Right forelimb (tissue), 1 donor: Measurements from ENCODE around the gene PDE4A.

Experiments used
- DNase-seq: peaks from one replicate; pipeline ENCODE4 v3.0.0-alpha.2; 2018

Gene PDE4A

DNA sequence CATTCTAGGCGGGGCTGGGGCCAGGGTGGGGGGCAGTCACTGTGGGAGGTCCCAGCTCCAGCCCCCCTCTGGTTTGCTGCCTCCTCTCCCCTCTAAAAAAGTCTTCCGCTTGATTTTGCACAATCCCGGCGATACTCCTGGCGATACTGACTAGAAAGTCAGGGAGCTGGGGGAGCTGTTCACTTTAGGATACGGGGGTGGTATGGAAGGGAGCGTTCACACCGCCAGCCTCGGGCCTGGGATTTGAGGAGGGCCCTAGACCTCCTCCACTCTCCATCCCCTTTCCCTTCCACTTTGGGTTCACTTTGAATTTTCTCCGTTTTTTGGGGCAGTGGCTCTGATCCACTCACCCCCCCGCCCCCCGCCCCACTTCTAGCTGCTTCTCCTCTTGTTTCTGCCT lies 47.8 kb downstream of the PDE4A start:
- DNase-seq: no peak

- DNase-seq: no peak
These were observed 51.6 kb downstream of the PDE4A start for GRCh38 chr19:10471909-10472308.

GRCh38 chr19:10473192-10473591 lies 52.9 kb downstream of the PDE4A start:
- no peak for DNase-seq

DNA sequence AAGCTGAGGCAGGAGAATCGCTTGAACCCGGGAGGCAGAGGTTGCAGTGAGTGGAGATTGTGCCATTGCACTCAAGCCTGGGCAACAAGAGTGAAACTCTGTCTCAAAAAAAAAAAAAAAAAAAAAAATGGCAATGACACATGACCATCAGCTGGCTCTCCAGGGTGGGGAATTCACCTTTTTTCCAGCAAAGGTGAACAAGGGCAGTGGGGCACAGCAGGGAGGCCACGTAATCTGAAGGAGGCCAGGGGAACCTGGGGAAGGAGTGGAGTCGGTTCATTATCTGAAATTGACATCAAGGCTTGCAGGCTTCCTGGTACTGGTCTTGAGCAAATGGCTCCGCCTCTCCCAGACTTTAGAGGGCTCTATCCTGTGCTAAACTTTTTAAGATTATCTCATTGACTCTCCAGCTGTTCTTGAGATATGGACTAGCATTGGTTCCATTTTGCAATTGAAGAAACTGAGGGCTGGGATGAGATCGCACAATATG lies 54.7 kb downstream of the PDE4A start:
- no peak for DNase-seq

- no peak for DNase-seq
These were observed 58.1 kb downstream of the PDE4A start for GRCh38 chr19:10478476-10478875.

- DNase-seq: peak; percentile 84
These were observed 58.6 kb downstream of the PDE4A start for GRCh38 chr19:10478903-10479384.

GRCh38 chr19:10486551-10486950 lies 66.2 kb downstream of the PDE4A start:
- no peak for DNase-seq

DNA sequence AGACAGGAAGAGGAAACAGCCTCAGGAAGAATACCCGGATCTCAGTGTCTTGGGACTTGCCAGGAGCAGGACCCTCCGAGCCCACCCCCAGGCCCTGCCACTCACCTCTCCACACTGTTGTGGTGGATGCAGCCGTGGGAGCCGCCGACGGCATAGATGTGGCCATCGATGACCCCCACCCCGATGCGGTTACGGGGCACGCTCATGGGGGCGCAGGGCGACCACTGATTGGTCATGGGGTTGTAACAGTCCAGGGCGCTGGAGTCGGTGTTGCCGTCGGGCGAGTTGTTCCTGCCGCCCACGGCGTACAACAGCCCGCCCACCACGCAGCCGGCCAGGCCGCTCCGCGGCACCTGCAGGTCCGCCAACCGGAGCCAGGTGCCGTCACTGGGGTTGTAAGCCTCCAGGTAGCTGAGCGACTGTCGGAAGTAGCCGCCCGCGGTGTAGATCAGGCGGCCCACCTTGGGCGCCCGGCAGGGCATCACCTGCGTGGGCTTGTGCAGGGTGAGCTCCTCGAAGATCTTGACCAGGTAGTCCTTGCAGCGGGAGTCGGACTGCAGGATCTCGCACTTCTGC lies 71.2 kb downstream of the PDE4A start:
- DNase-seq: no peak

DNA sequence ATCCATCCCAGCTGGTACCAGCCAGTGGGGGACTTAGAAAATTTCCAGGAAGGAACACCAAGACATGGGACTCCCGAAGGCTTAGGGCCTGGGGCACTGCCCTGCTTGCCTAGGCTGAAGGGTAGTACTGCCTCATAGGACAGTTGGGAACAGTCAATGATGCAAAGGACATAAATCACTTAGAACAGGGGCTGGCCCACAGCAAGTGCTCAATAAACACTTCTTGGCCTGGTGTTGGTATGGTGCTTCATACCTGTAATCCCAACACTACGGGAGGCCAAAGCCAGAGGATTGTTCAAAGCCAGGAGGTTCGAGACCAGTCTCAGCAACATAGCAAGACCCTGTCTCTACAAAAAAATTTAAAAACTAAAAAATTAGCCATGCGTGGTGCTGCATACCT lies 77.0 kb downstream of the PDE4A start:
- DNase-seq: no peak

DNA sequence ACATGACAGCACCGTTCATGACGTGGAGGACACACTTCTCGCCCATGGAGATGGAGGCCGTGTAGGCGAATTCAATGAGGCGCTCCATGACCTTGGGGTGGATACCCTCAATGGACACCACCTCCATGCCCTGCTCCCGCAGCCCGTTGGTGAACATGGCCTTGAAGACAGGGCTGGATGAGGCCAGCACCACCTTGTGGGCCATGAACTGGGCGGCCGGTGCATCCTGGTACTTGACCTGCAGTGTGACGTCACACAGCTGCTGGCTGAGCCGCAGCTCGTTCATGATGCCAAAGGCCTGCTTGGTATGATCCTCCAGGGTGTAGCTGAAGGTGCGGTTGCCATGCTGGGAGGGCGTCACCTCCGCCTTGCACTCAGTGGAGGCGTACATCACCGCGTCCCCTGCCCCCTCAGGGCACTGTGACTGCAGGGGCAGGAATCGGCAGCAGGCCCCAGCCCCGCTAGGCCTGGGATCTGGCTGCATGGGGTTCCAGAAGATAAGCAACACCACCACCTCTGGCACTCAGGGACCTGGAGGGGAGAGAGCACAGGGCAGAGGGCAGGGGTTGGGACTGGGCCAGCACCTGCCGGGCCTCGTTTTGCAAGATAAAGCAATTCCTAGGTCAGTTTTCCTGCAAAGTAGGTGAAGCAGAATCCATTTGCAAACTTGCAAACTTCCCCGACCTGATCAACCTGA lies 79.4 kb downstream of the PDE4A start:
- no peak for DNase-seq

- DNase-seq: no peak
These were observed 79.9 kb downstream of the PDE4A start for GRCh38 chr19:10500247-10500592.

DNA sequence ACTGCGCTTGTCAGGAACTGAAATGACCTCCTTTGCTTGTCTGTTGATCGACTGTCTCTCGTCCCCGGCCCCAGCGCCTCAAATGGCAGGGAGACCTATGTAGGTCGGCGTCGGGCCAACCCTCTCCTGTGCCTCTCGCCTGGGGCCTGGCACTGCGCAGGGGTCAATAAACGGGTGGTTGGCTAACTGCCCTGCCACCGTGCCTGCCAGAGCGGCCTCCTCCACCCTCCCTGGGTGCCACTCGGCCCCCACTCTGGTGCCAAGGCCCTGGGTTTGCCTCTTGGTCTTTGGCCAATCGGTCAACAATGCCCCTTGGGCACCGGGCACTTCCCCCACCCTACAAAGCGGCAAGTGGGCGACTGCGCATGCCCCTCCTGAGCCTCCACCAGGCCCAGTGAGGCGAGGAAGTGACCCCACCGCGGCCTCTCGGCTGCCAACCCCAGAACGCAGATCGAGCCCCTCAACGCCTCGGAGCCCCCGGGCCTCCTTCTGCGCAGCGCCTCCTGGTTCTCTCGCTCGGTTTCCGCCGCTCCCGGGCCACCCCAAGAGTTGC lies 81.7 kb downstream of the PDE4A start:
- DNase-seq: peak; percentile 74

DNA sequence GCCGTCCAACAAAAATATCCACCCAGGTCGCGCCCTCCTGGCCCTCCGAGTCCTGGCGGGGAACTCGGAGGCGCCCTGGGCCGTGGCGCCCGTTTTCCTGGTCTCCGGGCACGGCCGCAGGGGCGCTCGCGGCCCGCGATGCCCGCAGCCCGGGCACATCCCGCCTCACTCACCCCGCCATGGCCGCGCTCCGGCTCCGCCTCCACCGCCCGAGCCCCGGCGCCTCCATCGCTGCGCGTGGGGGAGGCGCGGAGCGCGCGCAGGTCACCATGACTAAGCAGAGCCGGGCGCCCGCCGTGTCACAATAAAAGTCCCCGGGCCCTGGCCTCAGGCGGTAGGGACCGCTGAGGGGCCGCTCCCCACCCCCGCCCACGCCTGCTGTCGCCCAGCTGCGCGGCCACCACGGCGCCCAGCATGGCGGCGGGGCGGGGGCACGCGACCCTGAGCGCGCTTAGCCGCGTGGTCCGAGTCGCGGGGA lies 82.2 kb downstream of the PDE4A start:
- peak; percentile 94 for DNase-seq

- no peak for DNase-seq
These were observed 82.9 kb downstream of the PDE4A start, which contains the start of gene KEAP1 for GRCh38 chr19:10503002-10503789. Gene KEAP1, minus strand, starts transcription at chr19:10503356. Its CDS starts 3,323 bp downstream, at chr19:10500033.

DNA sequence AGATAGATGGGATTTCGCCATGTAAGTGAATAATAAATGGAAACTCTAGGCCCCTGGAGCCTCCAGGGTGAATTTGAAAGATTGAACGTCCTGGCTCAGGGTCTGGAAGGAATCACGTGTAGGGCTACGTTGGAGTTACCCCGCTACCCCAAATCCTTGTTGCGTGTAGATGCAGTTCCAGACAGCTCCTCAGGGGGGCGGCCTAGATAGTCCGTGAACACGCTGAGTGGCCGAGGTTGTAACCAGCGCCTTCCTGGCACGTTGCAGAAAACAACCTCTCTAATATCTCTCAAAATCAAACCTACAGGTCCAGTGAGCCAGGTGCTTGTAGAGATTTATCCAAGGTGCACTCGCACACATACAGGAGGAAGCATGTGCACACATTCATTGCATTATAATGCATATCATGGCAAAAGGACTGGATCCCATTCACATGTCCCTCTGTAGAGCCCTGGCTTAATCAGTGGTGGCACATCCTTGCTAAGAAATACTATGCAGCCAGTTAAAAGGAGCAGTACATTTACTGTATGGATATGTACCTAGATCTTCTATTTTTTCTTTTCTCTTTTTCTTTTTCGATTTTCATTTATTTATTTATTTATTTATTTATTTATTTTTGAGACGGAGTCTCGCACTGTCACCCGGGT lies 85.4 kb downstream of the PDE4A start:
- DNase-seq: peak; percentile 67

- DNase-seq: no peak
These were observed 87.7 kb downstream of the PDE4A start for GRCh38 chr19:10508036-10508435.

DNA sequence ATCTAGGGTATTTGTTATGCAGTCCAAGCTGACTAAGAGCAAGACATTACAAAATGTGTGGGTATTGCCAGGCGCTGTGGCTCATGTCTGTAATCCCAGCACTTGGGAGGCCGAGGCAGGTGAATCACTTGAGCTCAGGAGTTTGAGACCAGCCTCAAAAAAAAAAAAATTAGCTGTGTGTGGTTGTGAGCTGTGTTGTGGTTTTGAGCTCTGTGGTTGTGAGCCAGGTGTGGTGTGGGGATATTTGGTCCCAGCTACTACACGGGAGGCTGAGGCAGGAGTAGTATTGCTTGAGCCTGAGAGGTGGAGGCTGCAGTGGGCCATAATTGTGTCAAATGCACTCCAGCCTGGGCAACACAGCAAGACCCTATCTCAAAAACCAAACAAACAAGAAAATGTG lies 88.4 kb downstream of the PDE4A start:
- DNase-seq: no peak

- DNase-seq: no peak
These were observed 90.0 kb downstream of the PDE4A start for GRCh38 chr19:10510301-10510802.

- DNase-seq: no peak
These were observed 92.9 kb downstream of the PDE4A start for GRCh38 chr19:10513223-10513622.

- no peak for DNase-seq
These were observed 94.1 kb downstream of the PDE4A start for GRCh38 chr19:10514211-10515145.

DNA sequence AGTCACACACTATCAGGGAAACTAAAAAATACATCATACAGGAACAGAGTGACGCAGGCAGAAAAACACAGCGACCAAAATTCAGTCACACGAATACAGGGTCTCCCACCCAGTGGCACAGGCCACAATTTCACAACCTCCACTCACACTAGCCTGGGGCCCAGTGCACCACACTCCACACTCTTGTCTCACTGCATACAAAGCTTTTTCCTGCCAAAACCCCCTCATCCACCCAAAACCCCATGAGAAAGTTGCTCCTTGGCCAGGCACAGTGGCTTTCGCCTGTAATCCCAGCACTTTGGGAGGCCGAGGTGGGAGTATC lies 95.7 kb downstream of the PDE4A start:
- no peak for DNase-seq
